Stomach (tissue), 4 donors: ENCODE results near the gene CDSN.

Experiments
- POLR2A ChIP-seq, 4 donors: fragments of 450-650 bp; IDR thresholded peaks; one replicate each; pipeline ENCODE4 v1.6.1; 2016; ENCODE audit warnings: antibody characterized with exemption in 4 of 4, control low read depth in 2 of 4, mild to moderate bottlenecking in 1 of 4, moderate library complexity in 1 of 4
- TF ChIP-seq, protein P1 (sequence below), 7 experiments: fragments of 450-650 bp in 4 of 7; fragments of 200-600 bp in 3 of 7; sonication (generic) in 3 of 7; IDR thresholded peaks; one replicate each; pipeline ENCODE4 v1.5.1; 2016 to 2019; ENCODE audit warnings: antibody characterized with exemption in 7 of 7, control low read depth in 2 of 7, mild to moderate bottlenecking in 1 of 7

GRCh38 chr6:31096215-31096614, 24.0 kb downstream of the CDSN start:
- TF ChIP-seq, protein P1, sequence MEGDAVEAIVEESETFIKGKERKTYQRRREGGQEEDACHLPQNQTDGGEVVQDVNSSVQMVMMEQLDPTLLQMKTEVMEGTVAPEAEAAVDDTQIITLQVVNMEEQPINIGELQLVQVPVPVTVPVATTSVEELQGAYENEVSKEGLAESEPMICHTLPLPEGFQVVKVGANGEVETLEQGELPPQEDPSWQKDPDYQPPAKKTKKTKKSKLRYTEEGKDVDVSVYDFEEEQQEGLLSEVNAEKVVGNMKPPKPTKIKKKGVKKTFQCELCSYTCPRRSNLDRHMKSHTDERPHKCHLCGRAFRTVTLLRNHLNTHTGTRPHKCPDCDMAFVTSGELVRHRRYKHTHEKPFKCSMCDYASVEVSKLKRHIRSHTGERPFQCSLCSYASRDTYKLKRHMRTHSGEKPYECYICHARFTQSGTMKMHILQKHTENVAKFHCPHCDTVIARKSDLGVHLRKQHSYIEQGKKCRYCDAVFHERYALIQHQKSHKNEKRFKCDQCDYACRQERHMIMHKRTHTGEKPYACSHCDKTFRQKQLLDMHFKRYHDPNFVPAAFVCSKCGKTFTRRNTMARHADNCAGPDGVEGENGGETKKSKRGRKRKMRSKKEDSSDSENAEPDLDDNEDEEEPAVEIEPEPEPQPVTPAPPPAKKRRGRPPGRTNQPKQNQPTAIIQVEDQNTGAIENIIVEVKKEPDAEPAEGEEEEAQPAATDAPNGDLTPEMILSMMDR (IDR thresholded peaks at IDR 0.05), result no peak
- TF ChIP-seq POLR2A (IDR thresholded peaks at IDR 0.05), result no peak
